Measurements from ENCODE around the gene CTNNBIP1.
"Not testable (repeated sequence)": the region's sequence is repeated elsewhere in the genome, so short reads cannot be mapped to it uniquely, and the experiment has no call there.

CTNNBIP1 gene

GRCh38 chr1:9910076-9910422 is at the start of gene CTNNBIP1:
TSS of gene CTNNBIP1 (minus strand) at chr1:9910269. CDS start at chr1:9872064, 38,205 bp downstream.
- no peak for DNase-seq (ENCODE audit: low read depth in 2 of 2)

- DNase-seq (ENCODE audit: low read depth in 2 of 2) = no peak
Measured at GRCh38 chr1:9957726-9958125, 47.7 kb upstream of the CTNNBIP1 start.

DNA sequence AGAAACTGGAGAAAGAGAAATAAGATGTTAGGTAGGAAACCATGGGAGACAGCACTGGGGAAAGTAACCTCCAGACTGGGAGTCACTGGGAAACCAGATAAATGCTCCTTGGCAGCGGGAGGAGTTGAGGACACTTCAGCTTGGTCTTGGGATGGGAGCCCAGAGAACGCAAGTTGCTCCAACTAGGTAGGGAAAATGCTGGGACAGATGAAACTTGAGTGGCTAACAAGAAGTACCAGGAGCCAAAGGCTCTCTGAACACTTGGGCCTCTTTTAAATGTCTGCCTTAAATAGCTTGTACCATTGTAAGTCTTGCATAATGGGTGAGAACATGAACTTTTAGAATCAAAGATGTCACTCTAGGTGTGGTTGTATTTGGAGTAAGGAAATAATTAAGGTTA is 36.2 kb upstream of the CTNNBIP1 start:
- no peak for DNase-seq (ENCODE audit: low read depth in 2 of 2)

- DNase-seq (ENCODE audit: low read depth in 2 of 2) = peak; percentile 74 to 85
Measured at GRCh38 chr1:9942939-9943788, 33.1 kb upstream of the CTNNBIP1 start, which contains the start of the genes LZIC and NMNAT1. TSS of gene LZIC (minus strand) at chr1:9943391. CDS start at chr1:9936619, 6,772 bp downstream. TSS of gene NMNAT1 (plus strand) at chr1:9943475. CDS start at chr1:9972074, 28,599 bp downstream.

- no peak for DNase-seq (ENCODE audit: low read depth in 2 of 2)
Measured at GRCh38 chr1:9942399-9942938, 32.4 kb upstream of the CTNNBIP1 start.

DNA sequence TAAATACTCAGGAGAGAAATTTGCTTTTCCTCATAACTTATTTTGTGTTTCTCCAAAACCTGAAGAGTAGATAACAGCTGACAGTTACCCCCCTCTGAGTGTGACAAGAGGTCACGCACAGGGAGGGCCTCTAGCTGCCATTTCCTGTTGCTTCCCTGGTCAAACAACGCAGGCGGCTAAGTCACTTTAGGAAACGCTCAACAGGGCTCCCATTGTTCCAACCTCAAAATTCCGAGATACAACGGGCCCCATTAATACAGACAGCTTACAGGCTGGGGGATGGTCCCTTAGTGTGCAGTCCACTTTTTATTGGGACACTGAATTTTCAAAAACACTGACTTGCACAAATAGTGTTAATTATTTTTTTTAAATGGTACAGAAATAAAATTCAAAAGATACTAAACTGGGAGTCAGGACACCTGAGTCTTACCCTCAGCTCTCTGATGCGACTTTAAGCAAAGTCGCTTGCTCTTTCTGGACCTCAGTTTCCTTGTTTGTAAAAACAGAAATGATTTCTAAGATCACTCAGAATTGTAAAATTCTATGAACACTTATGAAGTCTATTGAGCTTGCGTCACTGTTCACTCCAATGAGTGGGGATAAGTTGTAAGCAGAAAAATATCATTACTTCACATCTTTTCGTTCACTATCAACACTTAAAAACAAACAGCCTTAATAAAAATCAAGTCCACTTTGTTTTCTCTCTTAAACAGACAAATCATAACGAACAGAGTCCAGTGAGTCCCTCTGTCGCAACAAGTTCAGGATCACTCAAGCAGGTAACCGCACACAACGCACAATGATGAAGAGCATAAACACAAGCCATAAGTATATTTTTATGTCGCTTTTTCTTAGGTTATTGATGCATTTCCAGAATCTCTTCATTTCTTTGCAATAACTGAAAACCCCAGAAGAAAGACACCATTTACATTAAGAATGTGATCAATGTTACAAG is 19.6 kb upstream of the CTNNBIP1 start:
- no peak for DNase-seq (ENCODE audit: low read depth in 2 of 2)

- DNase-seq (ENCODE audit: low read depth in 2 of 2) = no peak
Measured at GRCh38 chr1:9927259-9927658, 17.2 kb upstream of the CTNNBIP1 start.

DNA sequence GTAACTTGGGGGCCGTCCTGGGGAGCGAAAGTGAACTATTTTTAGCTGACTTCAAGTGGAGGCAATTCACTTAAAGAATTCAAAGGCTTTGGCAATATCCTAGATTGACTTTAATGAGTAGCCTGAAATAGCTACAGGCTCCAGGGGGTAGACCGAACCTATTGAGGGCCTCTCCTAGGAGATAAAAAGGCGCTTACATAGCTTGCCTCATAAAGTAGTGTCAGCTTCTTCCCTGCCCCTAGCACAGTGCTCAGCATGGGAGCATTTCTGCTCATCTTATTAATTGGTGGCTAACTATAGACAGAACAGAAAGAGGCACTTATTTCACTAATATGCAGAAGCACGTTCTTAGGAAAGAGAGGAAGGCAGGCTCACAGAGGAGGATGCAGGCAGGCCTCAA is 12.3 kb upstream of the CTNNBIP1 start:
- DNase-seq (ENCODE audit: low read depth in 2 of 2) = no peak

GRCh38 chr1:9920606-9921005 is 10.5 kb upstream of the CTNNBIP1 start:
- DNase-seq (ENCODE audit: low read depth in 2 of 2) = no peak

GRCh38 chr1:9917901-9918300 is 7.8 kb upstream of the CTNNBIP1 start:
- DNase-seq (ENCODE audit: low read depth in 2 of 2) = no peak

DNA sequence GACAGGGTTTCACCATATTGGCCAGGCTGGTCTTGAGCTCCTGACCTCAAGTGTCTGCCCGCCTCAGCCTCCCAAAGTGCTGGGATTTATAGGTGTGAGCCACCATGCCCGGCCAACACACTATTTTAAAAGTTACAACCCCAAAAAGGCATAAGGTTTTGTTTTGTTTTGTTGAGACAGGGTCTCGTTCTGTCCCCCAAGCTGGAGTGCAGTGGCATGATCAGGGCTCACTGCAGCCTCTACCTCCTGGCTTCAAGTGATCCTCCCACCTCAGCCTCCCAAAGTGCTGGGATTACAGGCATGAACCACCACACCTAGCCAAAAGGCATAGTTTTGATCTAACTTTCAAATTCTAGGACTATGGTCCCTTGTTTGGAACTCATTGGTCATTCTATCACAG is 7.4 kb upstream of the CTNNBIP1 start:
- not testable (repeated sequence) for DNase-seq (ENCODE audit: low read depth in 2 of 2)

DNA sequence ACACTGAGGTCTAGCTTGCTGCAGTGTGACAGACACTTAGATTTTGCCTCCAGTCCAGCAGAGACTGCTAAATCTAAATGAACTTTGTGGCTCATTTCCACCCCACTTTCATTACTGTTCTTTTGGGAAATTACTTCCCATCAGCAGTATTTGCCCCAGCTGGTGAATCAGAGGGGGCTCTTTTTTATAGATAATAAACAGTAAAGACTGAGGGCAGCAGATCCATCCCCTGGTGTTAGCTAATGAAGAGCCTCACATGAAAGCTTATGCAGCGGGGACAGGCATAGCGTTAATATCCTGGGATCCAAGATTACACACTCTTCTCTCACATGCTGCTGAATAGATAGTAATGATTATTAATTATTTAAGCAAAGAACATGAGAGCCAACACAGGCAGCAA is 6.4 kb upstream of the CTNNBIP1 start:
- DNase-seq (ENCODE audit: low read depth in 2 of 2) = no peak

GRCh38 chr1:9914610-9914937 is 4.5 kb upstream of the CTNNBIP1 start:
- no peak for DNase-seq (ENCODE audit: low read depth in 2 of 2)

GRCh38 chr1:9912264-9912936 is 2.3 kb upstream of the CTNNBIP1 start:
- no peak for DNase-seq (ENCODE audit: low read depth in 2 of 2)

DNA sequence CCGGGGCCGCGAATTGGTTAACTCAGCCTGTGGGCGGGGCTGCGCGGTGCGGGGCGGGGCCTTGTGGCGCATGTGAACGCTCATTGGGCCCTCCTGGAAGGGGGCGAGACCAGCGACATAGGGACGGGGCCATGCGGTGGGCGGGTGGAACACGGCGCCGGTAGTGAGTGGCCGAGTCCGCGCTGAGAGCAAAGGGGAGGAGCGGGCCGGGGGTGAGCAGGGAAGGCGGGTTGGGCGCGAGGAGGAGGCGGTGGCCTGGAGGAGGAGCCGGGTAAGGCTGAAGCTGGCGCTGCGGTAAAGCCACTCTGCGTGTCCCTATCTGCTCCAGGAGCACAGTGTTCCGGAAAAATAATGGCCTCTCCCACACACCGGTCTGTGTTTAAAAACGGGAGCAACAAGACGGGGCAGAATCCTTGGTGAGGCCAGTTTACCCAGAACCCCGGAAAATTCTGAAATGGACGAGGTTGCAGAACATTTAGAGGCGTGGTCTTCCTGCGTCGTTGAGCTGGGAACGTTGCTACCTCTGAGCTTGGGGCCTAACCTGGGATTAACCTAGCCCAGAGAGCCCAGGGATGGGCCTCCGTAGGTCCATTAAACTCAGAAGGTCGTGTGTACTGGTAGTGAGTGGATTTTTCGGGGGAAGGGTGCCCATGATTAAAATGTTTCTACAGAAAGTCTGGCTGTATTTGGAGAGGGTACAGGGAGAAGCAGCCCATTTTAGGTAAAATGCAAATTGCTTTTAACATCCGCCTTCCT is 532 bp upstream of the CTNNBIP1 start:
- peak; percentile 100 for DNase-seq (ENCODE audit: low read depth in 2 of 2)

DNA sequence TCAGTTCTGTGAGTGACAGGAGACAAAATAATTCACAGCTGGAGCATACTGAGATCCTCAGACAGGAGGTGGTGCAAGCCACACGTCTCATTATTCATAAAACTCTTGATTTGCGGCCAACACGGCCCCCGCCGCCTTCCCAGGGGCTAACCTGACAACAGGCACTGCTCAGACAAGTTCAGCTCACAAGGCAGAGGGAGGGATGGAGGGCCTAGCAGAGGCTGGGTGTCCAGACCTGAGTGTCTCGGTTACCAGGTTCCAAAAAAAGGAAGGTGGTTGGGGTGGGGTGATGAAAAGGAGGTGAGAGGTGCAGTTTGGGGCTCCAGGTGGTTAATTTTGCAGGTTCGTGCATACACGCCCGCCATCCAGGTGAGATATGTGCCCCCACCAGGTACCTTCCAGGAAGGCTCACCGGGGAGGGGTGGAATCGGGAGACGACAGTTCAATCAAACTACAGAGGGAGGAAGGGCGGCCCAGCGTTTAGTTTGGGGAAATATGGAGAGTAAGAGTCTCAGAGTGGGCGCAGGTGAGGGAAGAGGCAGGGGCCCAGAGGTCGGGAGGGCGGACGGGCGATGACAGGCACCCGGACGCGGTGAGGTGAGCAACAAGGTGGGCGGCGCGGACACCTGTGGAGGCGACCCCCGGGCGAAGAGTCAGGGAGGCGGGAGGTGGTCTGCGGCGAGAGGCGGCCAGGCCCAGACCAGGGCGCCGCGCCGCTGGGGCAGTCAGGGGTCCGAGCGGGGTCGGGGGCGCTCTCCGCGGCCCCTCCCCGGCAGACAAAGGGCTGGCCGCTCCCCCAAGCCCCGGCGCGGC is 629 bp downstream of the CTNNBIP1 start:
- DNase-seq (ENCODE audit: low read depth in 2 of 2) = peak in 1 of 2 donors; percentile 17

DNA sequence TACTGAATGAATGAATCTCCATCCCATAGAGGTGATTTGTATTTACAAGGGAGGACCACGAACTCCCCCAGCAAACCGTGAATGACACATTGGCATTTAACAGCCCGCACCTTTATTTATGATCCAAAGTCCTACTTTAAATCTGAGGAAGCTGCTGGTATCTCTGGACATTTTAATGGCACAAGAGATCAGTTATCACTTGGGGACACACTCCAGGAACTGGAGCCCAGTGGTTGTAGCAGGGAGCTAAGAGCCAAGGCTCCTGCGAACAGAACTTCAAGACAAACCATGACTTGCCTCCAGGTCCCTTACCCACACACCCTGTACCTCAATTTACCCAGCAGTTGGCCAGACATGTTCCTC is 1.2 kb downstream of the CTNNBIP1 start:
- DNase-seq (ENCODE audit: low read depth in 2 of 2) = no peak

DNA sequence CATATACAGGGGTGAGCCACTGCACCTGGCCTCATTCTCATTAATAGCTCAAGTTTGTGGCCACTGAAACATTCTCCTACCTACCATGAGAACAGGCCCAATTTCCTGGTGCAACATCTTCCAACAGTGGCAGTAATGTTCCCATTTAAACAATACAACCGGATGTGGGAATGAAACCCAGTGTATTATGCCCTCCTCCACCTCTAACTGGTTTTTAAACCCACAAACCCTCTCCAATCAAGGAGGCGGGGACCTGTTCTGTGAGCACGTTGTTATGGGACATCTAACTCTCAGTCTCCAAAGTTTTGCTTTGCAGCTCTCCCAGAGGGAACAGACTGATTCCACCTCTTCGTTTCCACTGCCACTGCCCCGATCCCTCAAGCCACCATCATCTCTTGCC is 2.6 kb downstream of the CTNNBIP1 start:
- DNase-seq (ENCODE audit: low read depth in 2 of 2) = no peak

GRCh38 chr1:9906466-9906865 is 3.6 kb downstream of the CTNNBIP1 start:
- no peak for DNase-seq (ENCODE audit: low read depth in 2 of 2)

DNA sequence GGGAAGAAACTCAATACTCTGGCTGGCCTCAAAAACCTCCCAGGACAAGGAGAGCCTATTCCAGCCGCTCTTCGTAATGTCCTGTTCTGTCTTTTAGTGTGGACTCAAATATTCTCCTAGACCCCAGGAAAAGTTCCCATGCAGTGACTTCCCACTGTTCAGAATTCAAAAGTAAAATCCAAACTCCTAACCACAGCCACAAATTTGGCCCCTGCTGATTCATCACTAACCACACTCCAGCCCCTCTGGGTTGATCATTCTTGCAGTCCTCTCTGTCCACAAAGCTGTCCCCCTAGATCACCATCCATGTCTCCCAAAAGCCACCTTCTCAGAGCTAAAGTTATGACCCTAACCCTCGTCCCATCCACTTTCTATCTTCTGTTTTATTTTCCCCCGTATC is 5.1 kb downstream of the CTNNBIP1 start:
- no peak for DNase-seq (ENCODE audit: low read depth in 2 of 2)
